ENCODE measurements around the gene COPZ2. TPM values are rescaled to one million over a fixed set of nuclear protein-coding genes. Genes with fewer than 3 reads are reported as not detected.
A peak's percentile ranks its signal among the peaks of the same experiment; 100 is the strongest.
"Not testable (repeated sequence)": the region's sequence is repeated elsewhere in the genome, so short reads cannot be mapped to it uniquely, and the experiment has no call there.

Gene COPZ2
- total RNA-seq, 1 donor from 2014 or later = 39.7 TPM

DNA sequence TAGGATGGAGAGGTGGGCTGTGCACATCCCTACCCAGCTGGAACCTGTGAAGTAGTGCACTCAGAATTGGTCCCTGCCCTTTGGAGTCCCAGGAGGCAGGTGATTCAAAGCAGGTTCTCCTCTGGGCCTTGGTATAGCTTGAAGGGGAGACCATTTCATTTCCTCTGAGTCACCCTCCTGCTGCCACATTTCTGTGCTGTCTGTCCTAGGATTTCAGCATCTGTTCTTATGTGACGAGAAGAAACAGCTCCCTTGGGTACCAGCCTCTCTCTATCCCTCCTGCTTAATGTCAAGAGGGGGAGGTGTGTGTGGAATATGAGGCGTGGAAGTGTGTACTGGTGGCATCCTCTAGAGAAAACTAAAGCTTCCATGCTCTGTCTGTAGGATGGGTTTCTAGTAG lies 5.6 kb upstream of the COPZ2 start:
- Histone ChIP-seq H3K4me3 (ENCODE audit: low read length in 3 of 3) (no peak overlapping the region), H3K4me1 (ENCODE audit: control insufficient read depth in 3 of 3, insufficient read depth in 3 of 3, low read length in 3 of 3) (peaks cover 24 to 47% (median 30%) of the 10 kb centered on the region in 3 donors), H3K9ac (ENCODE audit: low read depth in 1 of 3, low read length in 3 of 3) (no peak overlapping the region), H3K9me3 (ENCODE audit: control insufficient read depth in 3 of 3, low read length in 3 of 3) (no peaks in the 10 kb centered on the region), H3K27me3 (ENCODE audit: control insufficient read depth in 3 of 3, insufficient read depth in 3 of 3, low read length in 3 of 3) (no peaks in the 10 kb centered on the region), H3K36me3 (ENCODE audit: control insufficient read depth in 3 of 3, insufficient read depth in 3 of 3, low read length in 3 of 3) (no peaks in the 10 kb centered on the region), H3K27ac (ENCODE audit: low read depth, low read length) (peak overlapping the region; percentile 99)

DNA sequence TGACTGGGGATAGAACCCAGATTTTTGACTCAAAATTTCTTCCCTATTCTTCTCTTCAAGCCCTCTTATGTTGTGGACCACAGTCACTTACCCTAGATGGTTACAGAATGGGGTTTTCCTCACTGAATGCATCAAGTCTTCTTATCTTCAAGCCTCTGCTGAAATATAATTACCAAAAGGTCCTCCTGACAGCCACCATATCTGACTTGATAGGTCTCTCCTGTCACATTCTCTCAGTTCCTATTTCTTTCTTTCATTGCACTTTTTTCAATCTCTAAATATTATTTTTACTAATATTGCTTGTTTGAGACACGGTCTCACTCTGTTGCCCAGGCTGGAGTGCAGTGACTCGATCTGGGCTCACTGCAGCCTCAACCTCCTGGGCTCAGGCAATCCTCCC lies 1.1 kb upstream of the COPZ2 start:
- H3K4me3 ChIP-seq (ENCODE audit: low read length in 3 of 3) = no peak overlapping the region
- peaks cover 14 to 29% (median 16%) of the 10 kb centered on the region in 3 donors for H3K4me1 ChIP-seq (ENCODE audit: control insufficient read depth in 3 of 3, insufficient read depth in 3 of 3, low read length in 3 of 3)
- H3K9ac ChIP-seq (ENCODE audit: low read depth in 1 of 3, low read length in 3 of 3) = no peak overlapping the region
- H3K27ac ChIP-seq (ENCODE audit: low read depth, low read length) = no peak overlapping the region
- H3K27me3 ChIP-seq (ENCODE audit: control insufficient read depth in 3 of 3, insufficient read depth in 3 of 3, low read length in 3 of 3) = no peaks in the 10 kb centered on the region
- H3K36me3 ChIP-seq (ENCODE audit: control insufficient read depth in 3 of 3, insufficient read depth in 3 of 3, low read length in 3 of 3) = peaks cover 0 to 2% (median 1%) of the 10 kb centered on the region in 3 donors
- H3K9me3 ChIP-seq (ENCODE audit: control insufficient read depth in 3 of 3, low read length in 3 of 3) = no peaks in the 10 kb centered on the region

DNA sequence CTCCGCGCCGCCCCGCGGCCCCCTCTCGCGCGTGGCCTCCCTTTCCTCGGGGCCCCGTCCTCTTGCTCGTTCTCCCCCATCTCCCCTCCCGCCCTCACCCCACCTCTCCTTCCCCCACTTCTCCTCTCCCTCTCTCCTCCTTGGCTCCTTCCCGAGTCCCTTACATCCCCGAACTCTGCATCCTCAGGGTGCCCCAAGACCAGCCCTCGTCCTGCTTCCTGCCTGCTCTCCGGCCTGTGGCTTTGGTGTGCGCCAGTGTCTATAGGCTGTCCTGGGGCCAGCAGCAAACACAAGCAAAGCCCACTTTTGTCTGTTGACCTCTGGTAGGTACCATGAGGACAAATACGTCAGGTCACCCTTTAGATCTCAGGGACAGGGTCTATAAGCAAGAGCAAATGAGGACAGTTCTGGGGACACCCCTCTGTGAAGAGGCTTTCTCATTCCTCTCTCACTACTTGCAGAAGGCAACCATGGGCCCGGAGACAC lies 284 bp upstream of the COPZ2 start:
- H3K9me3 ChIP-seq (ENCODE audit: control insufficient read depth in 3 of 3, low read length in 3 of 3) = no peaks in the 10 kb centered on the region
- no peaks in the 10 kb centered on the region for H3K27me3 ChIP-seq (ENCODE audit: control insufficient read depth in 3 of 3, insufficient read depth in 3 of 3, low read length in 3 of 3)
- peaks cover under 1 to 11% (median 8%) of the 10 kb centered on the region in 3 donors for H3K36me3 ChIP-seq (ENCODE audit: control insufficient read depth in 3 of 3, insufficient read depth in 3 of 3, low read length in 3 of 3)
- H3K27ac ChIP-seq (ENCODE audit: low read depth, low read length) = peak overlapping the region; percentile 74
- H3K9ac ChIP-seq (ENCODE audit: low read depth in 1 of 3, low read length in 3 of 3) = peak overlapping the region; percentile 51 to 69 (median 51)
- H3K4me1 ChIP-seq (ENCODE audit: control insufficient read depth in 3 of 3, insufficient read depth in 3 of 3, low read length in 3 of 3) = peaks cover 14 to 22% (median 15%) of the 10 kb centered on the region in 3 donors
- H3K4me3 ChIP-seq (ENCODE audit: low read length in 3 of 3) = peak overlapping the region; percentile 48 to 80 (median 49)

DNA sequence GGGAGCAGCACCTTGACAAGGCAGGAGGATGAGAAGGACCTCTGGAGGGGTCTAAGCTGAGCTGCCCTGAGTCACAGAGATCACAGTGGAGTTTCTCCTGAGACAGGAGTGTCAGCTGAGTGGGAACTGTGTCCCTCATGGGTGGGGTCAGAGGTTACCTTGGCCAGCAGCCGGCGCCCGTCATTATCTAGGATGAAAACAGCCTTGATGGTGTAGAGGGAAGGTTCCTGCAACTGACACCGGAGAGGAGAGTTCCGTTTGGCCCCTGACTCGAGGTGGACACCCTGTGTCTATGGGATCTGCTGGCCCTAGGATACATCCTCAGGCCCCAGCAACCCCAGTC lies 933 bp downstream of the COPZ2 start:
- no peaks in the 10 kb centered on the region for H3K27me3 ChIP-seq (ENCODE audit: control insufficient read depth in 3 of 3, insufficient read depth in 3 of 3, low read length in 3 of 3)
- peak overlapping the region; percentile 78 to 81 (median 80) for H3K4me3 ChIP-seq (ENCODE audit: low read length in 3 of 3)
- H3K9ac ChIP-seq (ENCODE audit: low read depth in 1 of 3, low read length in 3 of 3) = peak overlapping the region; percentile 83 to 91 (median 90)
- H3K27ac ChIP-seq (ENCODE audit: low read depth, low read length) = peak overlapping the region; percentile 85
- peaks cover 14 to 18% (median 15%) of the 10 kb centered on the region in 3 donors for H3K4me1 ChIP-seq (ENCODE audit: control insufficient read depth in 3 of 3, insufficient read depth in 3 of 3, low read length in 3 of 3)
- H3K36me3 ChIP-seq (ENCODE audit: control insufficient read depth in 3 of 3, insufficient read depth in 3 of 3, low read length in 3 of 3) = peaks cover 10 to 23% (median 11%) of the 10 kb centered on the region in 3 donors
- H3K9me3 ChIP-seq (ENCODE audit: control insufficient read depth in 3 of 3, low read length in 3 of 3) = no peaks in the 10 kb centered on the region

DNA sequence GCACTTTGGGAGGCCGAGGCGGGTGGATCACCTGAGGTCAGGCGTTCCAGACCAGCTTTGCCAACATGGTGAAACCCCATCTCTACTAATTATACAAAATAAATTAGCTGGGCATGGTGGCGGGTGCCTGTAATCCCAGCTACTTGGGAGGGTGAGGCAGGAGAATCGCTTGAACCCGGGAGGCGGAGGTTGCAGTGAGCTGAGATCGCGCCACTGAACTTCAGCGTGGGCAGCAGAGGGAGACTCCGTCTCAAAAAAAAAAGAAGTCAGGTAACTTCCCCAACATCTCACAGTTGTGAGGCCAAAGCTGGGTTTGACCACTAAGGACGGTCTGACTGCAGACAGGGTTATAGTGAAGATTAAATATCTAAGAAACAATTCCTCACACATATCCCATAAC lies 2.9 kb downstream of the COPZ2 start:
- peaks cover 15 to 22% (median 19%) of the 10 kb centered on the region in 3 donors for H3K4me1 ChIP-seq (ENCODE audit: control insufficient read depth in 3 of 3, insufficient read depth in 3 of 3, low read length in 3 of 3)
- peaks cover 11 to 24% (median 12%) of the 10 kb centered on the region in 3 donors for H3K36me3 ChIP-seq (ENCODE audit: control insufficient read depth in 3 of 3, insufficient read depth in 3 of 3, low read length in 3 of 3)
- not testable (repeated sequence) for H3K27ac ChIP-seq (ENCODE audit: low read depth, low read length); H3K27me3 ChIP-seq (ENCODE audit: control insufficient read depth in 3 of 3, insufficient read depth in 3 of 3, low read length in 3 of 3); H3K9ac ChIP-seq (ENCODE audit: low read depth in 1 of 3, low read length in 3 of 3); H3K4me3 ChIP-seq (ENCODE audit: low read length in 3 of 3); H3K9me3 ChIP-seq (ENCODE audit: control insufficient read depth in 3 of 3, low read length in 3 of 3)

DNA sequence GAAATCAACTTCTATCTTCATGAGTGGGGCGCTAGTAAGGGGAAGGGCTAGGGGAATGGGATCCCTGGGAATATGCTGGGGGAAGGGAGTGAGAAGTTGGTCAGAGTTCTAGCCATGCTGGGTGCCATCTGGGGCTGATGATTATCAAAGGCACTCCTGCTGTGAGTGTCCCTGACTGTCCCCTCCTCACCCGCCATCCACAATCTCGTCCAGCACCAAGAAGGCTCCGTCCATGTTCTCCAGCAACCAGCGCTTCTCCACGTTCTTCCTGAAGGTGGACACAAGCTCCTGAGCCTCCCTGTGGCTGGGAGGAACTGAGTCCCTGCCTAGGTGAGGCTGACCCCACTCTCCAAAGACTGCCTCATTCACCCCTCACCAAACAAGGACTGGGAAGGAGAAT lies 5.6 kb downstream of the COPZ2 start:
- Histone ChIP-seq H3K9ac (ENCODE audit: low read depth in 1 of 3, low read length in 3 of 3) (no peak overlapping the region), H3K36me3 (ENCODE audit: control insufficient read depth in 3 of 3, insufficient read depth in 3 of 3, low read length in 3 of 3) (peaks cover 11 to 24% (median 12%) of the 10 kb centered on the region in 3 donors), H3K4me1 (ENCODE audit: control insufficient read depth in 3 of 3, insufficient read depth in 3 of 3, low read length in 3 of 3) (peaks cover 11 to 20% (median 18%) of the 10 kb centered on the region in 3 donors), H3K9me3 (ENCODE audit: control insufficient read depth in 3 of 3, low read length in 3 of 3) (no peaks in the 10 kb centered on the region), H3K27me3 (ENCODE audit: control insufficient read depth in 3 of 3, insufficient read depth in 3 of 3, low read length in 3 of 3) (no peaks in the 10 kb centered on the region), H3K4me3 (ENCODE audit: low read length in 3 of 3) (no peak overlapping the region), H3K27ac (ENCODE audit: low read depth, low read length) (no peak overlapping the region)

DNA sequence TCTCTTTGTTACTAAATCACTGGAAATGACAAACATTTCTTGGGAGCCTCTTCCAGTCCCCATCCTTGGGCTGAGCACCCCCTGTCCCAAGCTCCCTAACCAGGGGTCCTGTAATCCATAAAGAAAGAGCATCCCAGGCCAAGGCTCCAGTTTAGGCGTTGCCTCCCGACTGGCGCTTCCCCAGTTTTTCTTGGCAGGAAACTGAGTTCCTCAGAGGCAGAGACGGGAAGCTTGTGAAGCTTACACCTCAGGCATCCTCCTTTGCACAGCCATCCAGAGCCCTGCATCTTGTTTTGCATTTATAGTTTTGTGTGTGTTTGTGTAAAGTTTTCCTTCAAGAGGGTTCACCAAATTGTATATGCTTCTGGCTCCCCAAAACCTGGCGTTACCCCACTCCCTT lies 7.1 kb downstream of the COPZ2 start:
- Histone ChIP-seq H3K4me3 (ENCODE audit: low read length in 3 of 3) (no peak overlapping the region), H3K36me3 (ENCODE audit: control insufficient read depth in 3 of 3, insufficient read depth in 3 of 3, low read length in 3 of 3) (peaks cover 11 to 24% (median 12%) of the 10 kb centered on the region in 3 donors), H3K9me3 (ENCODE audit: control insufficient read depth in 3 of 3, low read length in 3 of 3) (no peaks in the 10 kb centered on the region), H3K9ac (ENCODE audit: low read depth in 1 of 3, low read length in 3 of 3) (peak overlapping the region in 1 of 3 donors; percentile 16), H3K27me3 (ENCODE audit: control insufficient read depth in 3 of 3, insufficient read depth in 3 of 3, low read length in 3 of 3) (no peaks in the 10 kb centered on the region), H3K4me1 (ENCODE audit: control insufficient read depth in 3 of 3, insufficient read depth in 3 of 3, low read length in 3 of 3) (peaks cover 16 to 26% (median 25%) of the 10 kb centered on the region in 3 donors), H3K27ac (ENCODE audit: low read depth, low read length) (no peak overlapping the region)

DNA sequence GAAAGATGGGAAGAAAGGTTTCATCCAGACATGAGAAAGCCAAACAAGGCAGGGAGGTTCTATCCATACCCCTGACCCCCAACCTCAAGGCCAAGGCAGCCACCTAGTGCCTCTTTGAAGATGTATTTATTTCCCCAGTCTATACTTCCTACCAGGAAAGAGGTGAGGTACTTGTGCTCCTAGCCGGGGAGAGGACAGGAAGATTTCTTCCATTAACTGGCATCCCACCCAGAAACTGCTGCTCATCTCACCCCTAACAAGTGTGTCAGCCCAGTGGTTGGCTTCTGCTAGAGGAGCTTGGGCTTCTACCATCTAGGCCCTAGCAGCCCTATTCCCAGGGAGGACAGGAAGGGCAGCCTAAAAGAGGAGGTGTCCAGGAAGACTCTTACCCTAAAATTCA lies 8.9 kb downstream of the COPZ2 start:
- H3K27me3 ChIP-seq (ENCODE audit: control insufficient read depth in 3 of 3, insufficient read depth in 3 of 3, low read length in 3 of 3) = no peaks in the 10 kb centered on the region
- no peaks in the 10 kb centered on the region for H3K9me3 ChIP-seq (ENCODE audit: control insufficient read depth in 3 of 3, low read length in 3 of 3)
- H3K9ac ChIP-seq (ENCODE audit: low read depth in 1 of 3, low read length in 3 of 3) = no peak overlapping the region
- no peak overlapping the region for H3K27ac ChIP-seq (ENCODE audit: low read depth, low read length)
- no peak overlapping the region for H3K4me3 ChIP-seq (ENCODE audit: low read length in 3 of 3)
- peaks cover 31 to 41% (median 39%) of the 10 kb centered on the region in 3 donors for H3K4me1 ChIP-seq (ENCODE audit: control insufficient read depth in 3 of 3, insufficient read depth in 3 of 3, low read length in 3 of 3)
- peaks cover 11 to 22% (median 12%) of the 10 kb centered on the region in 3 donors for H3K36me3 ChIP-seq (ENCODE audit: control insufficient read depth in 3 of 3, insufficient read depth in 3 of 3, low read length in 3 of 3)

DNA sequence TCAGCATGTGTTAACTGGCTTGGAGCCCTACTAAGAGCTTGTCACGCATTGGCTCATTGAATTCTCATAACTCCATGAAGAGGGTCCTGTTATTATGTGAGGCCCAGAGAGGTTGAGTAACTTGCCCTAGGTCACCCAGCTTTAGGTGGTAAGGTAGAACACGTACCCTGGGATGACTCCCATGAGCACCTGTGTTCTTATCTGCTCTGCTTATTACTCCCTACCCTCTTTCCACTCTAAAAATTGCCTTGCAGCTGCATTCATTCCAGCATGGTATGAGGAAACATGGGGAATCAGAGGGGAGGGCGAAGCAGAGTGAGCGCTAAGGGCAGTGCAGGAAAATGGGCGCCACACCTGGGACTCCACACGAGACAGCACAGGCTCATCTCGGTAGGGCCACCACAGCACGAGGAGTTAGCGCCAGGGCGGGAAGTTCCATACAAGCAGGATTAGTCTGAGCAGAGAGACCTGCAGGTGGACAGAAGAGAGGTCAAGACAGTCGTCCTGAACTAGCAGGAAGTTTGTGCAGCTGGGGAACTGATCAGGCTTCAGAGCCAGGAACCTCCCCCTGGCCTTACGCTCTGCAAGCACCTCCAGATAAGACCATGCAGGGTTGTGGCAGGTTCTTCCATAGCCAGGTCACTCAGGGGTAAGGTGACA lies 10.1 kb downstream of the COPZ2 start:
- peak overlapping the region in 2 of 3 donors; percentile 65 to 93 for H3K9ac ChIP-seq (ENCODE audit: low read depth in 1 of 3, low read length in 3 of 3)

More for the DNA sequence above, 10.1 kb downstream of the COPZ2 start:
- no peak overlapping the region for H3K27ac ChIP-seq (ENCODE audit: low read depth, low read length)
- H3K9me3 ChIP-seq (ENCODE audit: control insufficient read depth in 3 of 3, low read length in 3 of 3) = no peaks in the 10 kb centered on the region
- H3K36me3 ChIP-seq (ENCODE audit: control insufficient read depth in 3 of 3, insufficient read depth in 3 of 3, low read length in 3 of 3) = peaks cover 0 to 9% (median 7%) of the 10 kb centered on the region in 3 donors
- peaks cover 36 to 45% (median 44%) of the 10 kb centered on the region in 3 donors for H3K4me1 ChIP-seq (ENCODE audit: control insufficient read depth in 3 of 3, insufficient read depth in 3 of 3, low read length in 3 of 3)
- no peak overlapping the region for H3K4me3 ChIP-seq (ENCODE audit: low read length in 3 of 3)
- peaks cover 0 to 3% (median 0%) of the 10 kb centered on the region in 3 donors for H3K27me3 ChIP-seq (ENCODE audit: control insufficient read depth in 3 of 3, insufficient read depth in 3 of 3, low read length in 3 of 3)
